GM10248 (cell line): ENCODE results near the gene MAPKAP1.
"Not testable (repeated sequence)": the region's sequence is repeated elsewhere in the genome, so short reads cannot be mapped to it uniquely, and the experiment has no call there.

ENCODE experiments used
- CTCF ChIA-PET: fragments of 300-600 bp; sonication (Branson Sonifier 250); formaldehyde crosslinking; extraction: SDS; loops from one replicate; lab custom pipeline; 2021; ENCODE audit warnings: antibody characterized with exemption; lab: Yijun Ruan, JAX
- POLR2A ChIA-PET: fragments of 350-650 bp; sonication (Branson Sonifier 250); formaldehyde crosslinking; extraction: SDS; loops from one replicate; lab custom pipeline; 2020; ENCODE audit warnings: antibody characterized with exemption; lab: Yijun Ruan, JAX
- DNase-seq: peaks from one replicate; pipeline ENCODE4 v3.0.0; 2012; ENCODE audit errors: extremely low spot score
- TF ChIP-seq, protein P1 (sequence below): IDR thresholded peaks from 2 replicates; pipeline ENCODE4 v1.5.1; 2012; ENCODE audit warnings: mild to moderate bottlenecking, low read depth; ENCODE audit errors: extremely low read depth, missing control alignments, control extremely low read depth

MAPKAP1 gene

DNA sequence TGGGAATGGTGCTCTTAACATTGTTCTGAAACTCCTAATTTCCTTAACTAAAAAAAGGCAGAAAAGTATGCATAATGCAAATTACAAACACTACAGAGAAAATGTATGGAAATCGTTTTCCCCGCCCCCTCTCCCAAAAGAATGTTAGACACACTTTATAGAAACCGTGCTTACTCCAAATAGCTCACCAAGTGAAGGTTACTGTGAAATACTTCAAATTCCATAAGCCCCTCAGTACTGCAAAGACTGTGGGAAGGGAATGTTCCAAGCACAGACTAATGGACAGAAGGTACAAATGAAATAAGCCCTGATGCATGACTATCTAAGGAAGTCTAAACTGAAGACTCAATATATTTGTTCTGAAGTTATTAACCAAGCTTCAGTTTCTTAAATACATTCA lies 12.5 kb downstream of the MAPKAP1 start:
- TF ChIP-seq, protein P1, sequence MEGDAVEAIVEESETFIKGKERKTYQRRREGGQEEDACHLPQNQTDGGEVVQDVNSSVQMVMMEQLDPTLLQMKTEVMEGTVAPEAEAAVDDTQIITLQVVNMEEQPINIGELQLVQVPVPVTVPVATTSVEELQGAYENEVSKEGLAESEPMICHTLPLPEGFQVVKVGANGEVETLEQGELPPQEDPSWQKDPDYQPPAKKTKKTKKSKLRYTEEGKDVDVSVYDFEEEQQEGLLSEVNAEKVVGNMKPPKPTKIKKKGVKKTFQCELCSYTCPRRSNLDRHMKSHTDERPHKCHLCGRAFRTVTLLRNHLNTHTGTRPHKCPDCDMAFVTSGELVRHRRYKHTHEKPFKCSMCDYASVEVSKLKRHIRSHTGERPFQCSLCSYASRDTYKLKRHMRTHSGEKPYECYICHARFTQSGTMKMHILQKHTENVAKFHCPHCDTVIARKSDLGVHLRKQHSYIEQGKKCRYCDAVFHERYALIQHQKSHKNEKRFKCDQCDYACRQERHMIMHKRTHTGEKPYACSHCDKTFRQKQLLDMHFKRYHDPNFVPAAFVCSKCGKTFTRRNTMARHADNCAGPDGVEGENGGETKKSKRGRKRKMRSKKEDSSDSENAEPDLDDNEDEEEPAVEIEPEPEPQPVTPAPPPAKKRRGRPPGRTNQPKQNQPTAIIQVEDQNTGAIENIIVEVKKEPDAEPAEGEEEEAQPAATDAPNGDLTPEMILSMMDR: no peak
- no peak for DNase-seq
- POLR2A ChIA-PET: no interaction called here
- CTCF ChIA-PET: interaction anchor here (0.9 kb wide), 1 partner anchor 43 kb away, joined by 3 read pairs; no protein-coding TSS in a partner anchor

DNA sequence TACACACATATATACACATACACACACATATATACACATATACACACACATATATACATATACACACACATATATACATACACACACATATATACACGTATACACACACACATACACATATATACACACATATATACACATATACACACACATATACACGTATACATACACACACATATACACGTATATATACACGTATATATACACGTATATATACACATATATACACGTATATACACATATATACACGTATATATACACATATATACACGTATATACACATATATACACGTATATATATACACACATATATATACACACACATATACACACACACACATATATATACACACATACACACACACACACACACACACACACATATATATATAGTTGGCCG lies 13.5 kb downstream of the MAPKAP1 start:
- CTCF ChIA-PET, DNase-seq, POLR2A ChIA-PET: not testable (repeated sequence)

DNA sequence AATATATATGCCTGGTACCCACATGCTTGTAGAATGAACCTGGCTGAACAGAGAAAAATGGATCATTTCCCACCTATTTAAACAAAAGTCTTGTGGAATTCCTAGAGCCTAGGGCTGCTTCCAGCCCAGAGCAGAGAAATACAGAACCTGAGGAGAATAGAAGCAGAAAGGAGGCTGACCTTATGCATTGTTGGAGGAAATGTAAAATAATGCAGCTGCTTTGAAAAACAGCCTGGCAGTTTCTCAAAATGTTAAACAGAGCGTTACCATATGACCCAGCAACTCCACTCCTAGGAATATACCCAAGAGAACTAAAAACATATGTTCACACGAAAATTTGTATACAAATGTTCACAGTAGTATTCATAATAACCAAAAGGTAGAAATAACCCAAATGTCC lies 15.1 kb downstream of the MAPKAP1 start:
- TF ChIP-seq, protein P1: no peak
- POLR2A ChIA-PET: no interaction called here
- CTCF ChIA-PET: no interaction called here
- no peak for DNase-seq

DNA sequence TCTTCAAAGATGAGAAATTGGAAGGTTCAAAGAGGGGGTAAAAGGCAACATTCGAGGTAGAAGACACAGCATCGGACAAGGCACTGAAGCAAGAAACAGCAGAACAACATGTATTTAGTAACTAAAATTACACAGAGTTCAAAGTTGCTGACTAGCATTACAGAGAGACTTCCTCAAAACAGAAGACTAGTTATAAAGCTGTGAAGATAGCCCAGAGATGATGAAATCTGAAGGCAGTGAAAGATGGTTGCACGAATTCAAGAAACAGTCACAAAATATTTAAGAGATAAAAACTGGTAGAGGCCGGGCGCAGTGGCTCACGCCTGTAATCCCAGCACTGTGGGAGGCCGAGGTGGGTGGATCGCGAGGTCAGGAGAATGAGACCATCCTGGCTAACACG lies 16.3 kb downstream of the MAPKAP1 start:
- TF ChIP-seq, protein P1: no peak
- no peak for DNase-seq
- CTCF ChIA-PET: no interaction called here
- POLR2A ChIA-PET: no interaction called here

DNA sequence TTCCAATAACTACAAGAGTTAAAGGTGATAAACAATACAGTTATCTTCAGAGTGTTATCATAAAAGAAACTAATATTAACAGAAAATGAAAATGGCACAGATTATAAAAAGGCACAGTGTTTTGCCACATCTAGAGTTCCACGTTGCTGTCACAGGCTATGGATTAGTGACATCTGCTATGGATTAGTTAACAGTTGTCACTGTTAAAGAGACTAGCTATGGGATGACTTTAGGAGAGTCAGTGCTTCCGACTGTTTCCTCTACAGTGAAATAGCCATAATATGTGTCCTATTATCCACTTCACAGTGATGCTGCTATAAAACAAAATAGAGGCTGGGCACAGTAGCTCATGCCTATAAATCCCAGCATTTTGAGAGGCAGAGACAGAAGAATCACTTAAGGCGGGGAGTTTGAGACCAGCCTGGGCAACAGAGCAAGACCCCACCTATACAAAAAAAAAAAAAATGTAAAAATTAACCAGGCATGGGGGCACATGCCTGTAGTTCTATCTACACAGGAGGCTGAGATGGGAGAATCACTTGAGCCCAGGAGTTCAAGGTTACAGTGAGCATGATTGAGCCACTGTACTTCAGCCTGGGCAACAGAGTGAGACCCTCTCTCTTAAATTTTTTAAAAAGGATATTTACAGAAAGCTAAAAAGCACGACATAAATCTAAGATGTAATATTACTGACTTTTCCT lies 19.7 kb downstream of the MAPKAP1 start:
- ChIA-PET POLR2A (no interaction called here), CTCF (interaction anchor here (0.8 to 1.5 kb wide), 5 partner anchors 14 to 203 kb away, joined by 3 read pairs; no protein-coding TSS in a partner anchor)
- no peak for DNase-seq
- TF ChIP-seq, protein P1: no peak

DNA sequence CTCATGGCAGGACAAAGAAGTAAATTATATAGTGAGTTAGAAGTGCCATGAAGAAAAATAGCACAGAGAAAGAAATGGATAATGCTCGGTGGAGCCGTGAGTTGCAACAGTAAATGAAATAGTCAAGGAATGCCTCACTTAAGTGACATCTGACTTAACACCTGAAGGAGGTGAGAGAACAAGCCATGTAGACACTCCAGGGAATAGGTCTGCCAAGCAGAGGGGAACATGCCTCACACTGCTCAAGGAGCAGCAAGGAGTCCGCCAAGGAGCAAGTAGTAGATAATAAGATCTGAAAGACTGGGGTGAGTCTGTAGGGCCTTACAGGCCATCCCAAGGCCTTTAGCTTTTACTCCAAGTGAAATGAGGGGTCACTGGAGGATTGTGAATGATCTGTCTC lies 21.8 kb downstream of the MAPKAP1 start:
- TF ChIP-seq, protein P1: no peak
- DNase-seq: no peak
- ChIA-PET POLR2A (no interaction called here), CTCF (no interaction called here)

DNA sequence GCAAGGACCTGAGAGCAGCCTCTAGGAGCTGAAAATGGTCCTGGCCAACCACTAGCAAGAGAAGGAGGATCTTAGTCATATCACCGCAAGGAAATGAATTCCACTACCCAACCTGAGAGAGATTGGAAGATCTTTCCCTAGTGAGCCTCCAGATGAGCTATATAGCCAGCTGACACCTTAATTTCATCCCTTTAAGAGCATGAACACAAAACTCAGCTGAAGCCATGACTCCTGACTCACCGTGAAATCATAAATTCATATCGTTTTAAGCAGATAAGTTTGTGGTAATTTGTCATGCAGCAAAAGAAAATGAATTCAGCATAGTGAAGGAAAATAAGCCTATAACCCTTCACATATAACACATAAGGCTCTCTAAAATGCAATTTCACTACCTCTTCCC lies 23.5 kb downstream of the MAPKAP1 start:
- ChIA-PET CTCF (interaction anchor here (1.6 kb wide), 1 partner anchor 11 kb away, joined by 4 read pairs; no protein-coding TSS in a partner anchor), POLR2A (no interaction called here)
- DNase-seq: no peak
- TF ChIP-seq, protein P1: no peak
